Neuron (in vitro differentiated cells): ENCODE results near the gene CAPN10.
A peak's percentile ranks its signal among the peaks of the same experiment; 100 is the strongest.

Source experiments
- H2AFZ ChIP-seq: one replicate; pipeline ENCODE4 v1.6.1; 2013; ENCODE audit warnings: low read depth, mild to moderate bottlenecking, inconsistent platforms, low read length, moderate library complexity
- H3K27me3 ChIP-seq: one replicate; pipeline ENCODE4 v1.6.1; 2013; ENCODE audit warnings: low read length; ENCODE audit not compliant: insufficient read depth
- H3K36me3 ChIP-seq: one replicate; pipeline ENCODE4 v1.6.1; 2013; ENCODE audit warnings: low read length; ENCODE audit not compliant: insufficient read depth
- H3K4me1 ChIP-seq: one replicate; pipeline ENCODE4 v1.6.1; 2013; ENCODE audit warnings: low read length; ENCODE audit not compliant: insufficient read depth
- H3K4me3 ChIP-seq: 2 replicates; pipeline ENCODE4 v1.5.1; 2013; ENCODE audit warnings: mild to moderate bottlenecking, low read length, moderate library complexity
- H3K9me3 ChIP-seq: one replicate; pipeline ENCODE4 v1.6.1; 2013; ENCODE audit warnings: low read length

Gene CAPN10

DNA sequence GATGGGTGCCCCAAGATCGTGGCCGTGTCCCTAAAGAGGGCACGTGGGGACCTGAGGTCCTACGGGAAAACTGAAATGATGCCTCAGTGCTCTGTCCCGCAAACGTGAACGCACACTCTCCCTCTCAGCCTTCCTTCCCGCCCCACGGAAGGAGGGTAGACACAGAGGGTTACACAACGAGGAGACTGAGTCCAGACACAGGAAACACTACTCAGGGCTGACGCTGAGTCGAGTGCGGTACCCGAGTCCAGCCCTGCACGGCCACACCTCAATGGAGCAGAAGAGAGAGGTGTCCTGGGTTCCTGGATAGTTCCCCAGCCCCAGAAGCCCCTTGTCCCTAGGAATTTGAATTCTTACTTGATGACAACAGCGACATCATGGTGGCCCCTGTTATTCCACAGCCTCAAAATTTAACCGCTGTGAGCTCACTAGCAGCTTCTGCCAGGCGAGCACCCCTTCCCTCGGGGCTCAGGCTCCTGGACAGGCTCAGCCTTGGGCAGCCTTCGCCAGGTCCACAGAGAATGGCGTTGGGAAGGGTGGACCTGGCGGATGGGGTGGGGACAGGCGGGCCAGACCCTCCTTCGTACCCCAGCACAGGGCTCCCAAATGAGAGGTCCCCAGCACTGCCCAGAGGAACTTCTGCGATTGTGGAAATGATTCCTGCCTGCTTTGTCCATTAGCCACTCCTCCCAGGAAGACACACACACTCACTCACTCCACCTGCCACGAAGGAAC is 19.2 kb upstream of the CAPN10 start:
- Histone ChIP-seq H3K4me3 (peak overlapping the region; percentile 74), H3K4me1 (peaks cover 29% of the 10 kb centered on the region), H2AFZ (peak overlapping the region; percentile 66), H3K27me3 (no peaks in the 10 kb centered on the region), H3K36me3 (no peaks in the 10 kb centered on the region), H3K9me3 (no peaks in the 10 kb centered on the region)

DNA sequence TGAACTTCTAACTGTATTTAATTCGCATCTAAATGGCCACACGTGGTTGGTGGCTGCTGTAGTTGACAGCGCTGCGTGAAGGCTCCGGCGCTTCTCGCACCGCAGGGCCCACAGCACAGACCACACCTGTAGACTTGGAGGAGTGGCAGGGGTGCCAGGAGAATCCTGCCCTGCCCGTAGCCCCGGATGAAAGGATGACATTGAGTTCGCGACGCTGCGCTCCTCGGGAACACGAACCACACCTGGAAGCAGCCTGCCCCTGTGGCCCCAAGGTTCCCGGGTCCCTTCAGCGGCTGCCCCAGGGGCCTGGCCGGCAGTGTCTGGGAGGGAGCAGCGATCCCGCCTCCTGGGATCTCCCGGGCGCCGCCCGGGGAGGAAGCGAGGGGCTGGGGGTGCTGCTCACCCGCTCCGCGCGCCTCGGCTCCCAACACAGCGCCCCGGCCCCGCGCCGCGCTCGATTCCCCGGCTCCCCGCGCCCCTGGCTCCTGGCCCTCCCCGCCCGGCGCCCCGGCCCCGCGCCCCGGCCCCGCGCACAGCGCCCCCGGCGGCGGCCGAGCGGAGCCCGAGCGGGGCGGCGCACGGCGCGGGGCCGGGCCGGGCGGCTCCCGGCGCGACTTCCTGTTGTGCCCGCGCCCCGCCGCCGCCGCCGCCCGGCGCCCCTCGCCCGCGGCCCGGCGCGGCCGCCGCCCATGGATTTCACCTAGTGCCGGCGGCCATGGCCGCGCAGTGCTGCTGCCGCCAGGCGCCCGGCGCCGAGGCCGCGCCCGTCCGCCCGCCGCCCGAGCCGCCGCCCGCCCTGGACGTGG is 18.5 kb upstream of the CAPN10 start, which contains the start of gene RNPEPL1:
RNPEPL1 (plus strand) TSS at position 613 of the 806 bp plus-strand sequence; CDS start at position 716, 103 bp downstream.
- H3K4me1 ChIP-seq = peaks cover 29% of the 10 kb centered on the region
- no peaks in the 10 kb centered on the region for H3K9me3 ChIP-seq
- peak within 1 kb of the TSS; percentile 74 for H3K4me3 ChIP-seq
- H3K27me3 ChIP-seq = no peaks in the 10 kb centered on the region
- H2AFZ ChIP-seq = peak within 1 kb of the TSS; percentile 66
- no peaks in the 10 kb centered on the region for H3K36me3 ChIP-seq

- H3K9me3 ChIP-seq = no peaks in the 10 kb centered on the region
- peak overlapping the region; percentile 59 for H3K4me3 ChIP-seq
- H3K4me1 ChIP-seq = peaks cover 29% of the 10 kb centered on the region
- no peak overlapping the region for H2AFZ ChIP-seq
- H3K27me3 ChIP-seq = no peaks in the 10 kb centered on the region
- peaks cover under 1% of the 10 kb centered on the region for H3K36me3 ChIP-seq
These were observed 17.6 kb upstream of the CAPN10 start for GRCh38 chr2:240568678-240569522.

DNA sequence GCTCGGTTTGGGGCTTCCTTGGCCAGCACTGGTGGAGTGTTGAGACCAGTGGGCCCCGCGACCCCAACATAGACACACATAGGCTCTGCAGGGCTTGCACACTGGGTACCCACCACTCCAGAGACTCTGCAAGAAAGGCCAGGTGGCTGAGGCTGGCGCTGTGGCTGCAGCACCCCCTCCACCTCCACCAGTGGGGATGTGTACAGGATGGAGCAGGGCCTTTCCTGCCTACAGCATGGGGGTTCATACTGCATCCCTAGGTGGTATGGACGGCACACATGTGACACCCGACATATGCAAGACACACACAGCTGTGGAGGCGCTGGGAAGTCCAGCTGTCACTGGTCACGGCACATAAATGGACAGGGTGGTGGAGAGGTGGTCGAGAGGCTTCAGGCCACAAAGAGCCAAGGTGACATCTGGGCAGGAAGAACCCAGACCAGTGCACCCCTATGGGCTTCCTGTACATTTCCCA is 17.0 kb upstream of the CAPN10 start:
- peaks cover 29% of the 10 kb centered on the region for H3K4me1 ChIP-seq
- H3K27me3 ChIP-seq = no peaks in the 10 kb centered on the region
- H3K36me3 ChIP-seq = peaks cover 7% of the 10 kb centered on the region
- H3K9me3 ChIP-seq = no peaks in the 10 kb centered on the region
- H2AFZ ChIP-seq = no peak overlapping the region
- H3K4me3 ChIP-seq = peak overlapping the region; percentile 59

- H3K36me3 ChIP-seq = peaks cover 12% of the 10 kb centered on the region
- H3K9me3 ChIP-seq = no peaks in the 10 kb centered on the region
- no peak overlapping the region for H3K4me3 ChIP-seq
- peaks cover 29% of the 10 kb centered on the region for H3K4me1 ChIP-seq
- no peak overlapping the region for H2AFZ ChIP-seq
- H3K27me3 ChIP-seq = no peaks in the 10 kb centered on the region
These were observed 16.5 kb upstream of the CAPN10 start for GRCh38 chr2:240569998-240570530.

DNA sequence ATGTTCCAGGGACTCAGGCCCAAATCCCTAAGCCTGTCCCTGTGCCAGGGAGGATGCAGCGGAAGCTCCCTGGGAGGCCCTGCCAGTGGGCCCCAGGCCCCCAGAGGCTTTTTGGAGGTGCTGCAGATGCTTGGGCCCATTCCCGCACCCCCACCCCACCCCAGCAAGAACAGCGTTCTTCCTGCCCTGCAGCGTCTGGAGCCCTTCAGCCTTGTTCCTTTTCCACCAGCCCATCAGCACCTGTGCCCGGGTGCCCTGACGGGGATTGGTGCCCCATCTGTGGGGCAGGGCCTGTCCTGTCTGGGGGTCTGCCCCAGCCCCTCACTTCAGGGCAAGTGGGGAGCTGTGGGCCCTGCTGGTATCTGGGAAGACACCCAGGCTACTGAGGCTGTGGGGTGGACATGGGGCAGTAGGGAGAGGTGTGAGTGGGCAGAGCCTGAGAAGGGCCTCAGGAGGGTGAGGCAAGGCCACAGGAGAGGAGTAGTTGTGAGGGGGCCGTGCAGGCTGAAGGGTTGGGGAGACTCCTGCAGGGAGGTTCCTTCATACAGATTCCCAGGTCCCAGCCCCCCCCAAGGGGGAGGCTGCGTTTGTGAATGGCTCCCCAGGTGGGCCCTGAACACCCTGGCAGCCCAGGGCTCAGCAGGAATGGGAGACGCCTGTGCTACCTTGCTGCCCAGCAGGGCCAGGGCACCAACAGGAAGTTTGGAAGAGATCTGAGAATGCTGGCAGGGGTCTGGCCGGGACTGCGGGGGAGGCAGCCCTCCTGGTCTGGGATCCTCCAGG is 15.8 kb upstream of the CAPN10 start:
- peaks cover 13% of the 10 kb centered on the region for H3K36me3 ChIP-seq
- H3K4me1 ChIP-seq = peaks cover 29% of the 10 kb centered on the region
- H3K4me3 ChIP-seq = no peak overlapping the region

DNA sequence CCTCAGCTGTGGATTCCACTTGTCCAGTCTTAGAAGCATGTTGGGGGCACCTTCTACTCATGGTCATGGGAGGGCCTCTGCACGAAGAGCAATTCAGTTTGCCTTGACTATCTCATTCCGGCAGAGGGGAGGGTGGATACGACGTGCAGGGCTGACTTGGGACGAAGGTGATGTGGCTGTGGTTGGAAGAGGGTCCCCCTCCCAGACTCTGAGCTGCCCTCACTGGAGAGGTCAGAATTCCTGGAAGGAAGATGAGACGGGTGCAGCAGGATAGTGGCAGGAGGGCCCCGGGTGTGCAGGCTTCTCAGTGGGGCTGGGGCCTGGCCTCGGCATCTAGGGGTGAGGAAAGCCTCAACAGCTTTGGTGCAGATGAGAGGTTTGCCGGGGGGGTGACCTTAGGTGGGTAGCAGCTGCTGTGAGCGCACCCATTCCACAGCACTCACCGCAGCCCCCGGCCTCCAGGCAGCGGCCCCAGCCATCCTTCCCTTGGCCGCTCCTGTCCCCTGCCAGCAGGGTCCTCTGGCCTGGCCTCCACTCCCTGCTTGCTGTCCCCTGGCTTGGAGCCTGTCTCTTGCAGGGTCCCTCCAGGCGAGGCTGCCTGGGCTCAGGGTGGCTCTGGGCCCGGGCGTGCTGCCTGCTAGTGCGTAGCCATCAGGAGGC is 15.1 kb upstream of the CAPN10 start:
- Histone ChIP-seq H2AFZ (no peak overlapping the region), H3K36me3 (peaks cover 19% of the 10 kb centered on the region), H3K4me3 (no peak overlapping the region), H3K9me3 (no peaks in the 10 kb centered on the region), H3K4me1 (peaks cover 24% of the 10 kb centered on the region), H3K27me3 (no peaks in the 10 kb centered on the region)

More for the DNA sequence above, 15.8 kb upstream of the CAPN10 start:
- Histone ChIP-seq H2AFZ (no peak overlapping the region), H3K27me3 (no peaks in the 10 kb centered on the region), H3K9me3 (no peaks in the 10 kb centered on the region)

DNA sequence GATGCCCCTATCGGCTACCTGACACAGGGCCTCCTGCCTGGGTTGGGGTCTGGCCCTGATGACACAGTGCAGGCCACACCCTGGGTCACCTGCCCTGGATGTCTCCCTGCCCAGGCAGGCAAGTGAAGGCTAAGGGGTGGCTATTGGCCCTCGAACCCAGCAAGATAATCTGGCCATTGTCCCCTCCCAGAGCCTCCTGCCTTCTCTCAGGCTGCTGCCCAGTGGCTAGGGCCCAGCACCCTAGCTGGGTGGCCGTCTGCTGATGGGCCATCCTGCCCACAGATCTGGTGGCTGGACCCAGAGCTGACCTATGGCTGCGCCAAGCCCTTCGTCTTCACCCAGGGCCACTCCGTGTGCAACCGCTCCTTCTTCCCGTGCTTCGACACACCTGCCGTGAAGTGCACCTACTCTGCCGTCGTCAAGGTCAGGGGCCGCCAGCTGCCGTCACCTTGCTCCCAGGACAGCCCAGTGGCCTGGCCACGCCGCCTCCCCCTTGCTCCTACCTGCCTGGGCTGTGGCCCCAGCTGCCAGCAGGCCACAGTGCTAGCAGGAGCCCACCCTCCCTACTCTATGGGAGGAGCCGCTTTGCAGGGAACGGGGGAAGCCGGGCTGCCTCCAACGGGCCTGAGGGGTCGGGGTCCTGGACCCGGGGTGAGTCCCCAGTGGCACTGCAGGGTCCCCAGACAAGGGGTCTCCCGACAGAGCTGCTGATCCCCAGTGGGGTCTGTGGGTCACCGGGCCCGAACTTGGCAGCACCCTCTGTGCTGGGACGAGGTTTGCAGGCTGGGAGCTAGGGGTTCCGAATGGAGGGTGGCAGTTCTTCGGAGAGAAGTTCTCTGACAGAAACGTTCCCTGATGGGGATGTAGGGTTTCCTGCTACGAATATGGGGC is 14.1 kb upstream of the CAPN10 start:
- H3K27me3 ChIP-seq = no peaks in the 10 kb centered on the region
- no peaks in the 10 kb centered on the region for H3K9me3 ChIP-seq
- peaks cover 16% of the 10 kb centered on the region for H3K4me1 ChIP-seq
- peaks cover 19% of the 10 kb centered on the region for H3K36me3 ChIP-seq
- H3K4me3 ChIP-seq = no peak overlapping the region
- H2AFZ ChIP-seq = no peak overlapping the region

DNA sequence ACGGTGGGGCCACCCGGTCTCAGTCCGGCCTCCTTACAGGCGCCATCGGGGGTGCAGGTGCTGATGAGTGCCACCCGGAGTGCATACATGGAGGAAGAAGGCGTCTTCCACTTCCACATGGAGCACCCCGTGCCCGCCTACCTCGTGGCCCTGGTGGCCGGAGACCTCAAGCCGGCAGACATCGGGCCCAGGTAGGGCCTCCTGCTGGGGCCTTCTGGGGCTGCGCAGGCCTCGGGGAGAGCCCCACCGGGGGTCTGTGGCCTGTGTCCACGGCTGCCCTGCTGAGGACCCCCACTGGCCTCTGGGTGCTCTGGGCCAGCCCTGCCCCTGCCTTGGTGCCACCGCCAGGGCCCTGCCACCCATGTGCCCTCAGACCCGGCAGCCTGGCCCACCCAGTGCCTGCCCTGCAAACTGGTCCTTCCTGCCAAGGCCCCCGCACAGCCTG is 13.4 kb upstream of the CAPN10 start:
- peaks cover 25% of the 10 kb centered on the region for H3K36me3 ChIP-seq
- peaks cover 10% of the 10 kb centered on the region for H3K4me1 ChIP-seq
- no peak overlapping the region for H2AFZ ChIP-seq
- H3K27me3 ChIP-seq = no peaks in the 10 kb centered on the region
- no peaks in the 10 kb centered on the region for H3K9me3 ChIP-seq
- H3K4me3 ChIP-seq = no peak overlapping the region

GRCh38 chr2:240573516-240574385 is 12.8 kb upstream of the CAPN10 start:
- Histone ChIP-seq H3K9me3 (no peaks in the 10 kb centered on the region), H2AFZ (no peak overlapping the region), H3K4me3 (no peak overlapping the region), H3K4me1 (peaks cover 10% of the 10 kb centered on the region), H3K36me3 (peaks cover 28% of the 10 kb centered on the region), H3K27me3 (no peaks in the 10 kb centered on the region)
